Central memory CD8-positive, alpha-beta T cell (primary cell): ENCODE data around the gene BSG.

Source experiments
- ATAC-seq: fragments of 150-1000 bp; cut with Tn5 transposase; replicated peaks from 2 replicates; pipeline ENCODE4 v1.10.0; 2022; ENCODE audit warnings: mild to moderate bottlenecking, moderate FRiP score, moderate number of reproducible peaks; ENCODE audit not compliant: poor library complexity, severe bottlenecking; ENCODE audit errors: extremely low read depth
- DNase-seq, 2 donors: peaks; one replicate each; pipeline ENCODE4 v3.0.0; 2021; ENCODE audit warnings: low spot score in 2 of 2
- H3K27ac Mint-ChIP-seq: one replicate; pipeline ENCODE4 v1.8.0; 2022; ENCODE audit warnings: low read depth, mild to moderate bottlenecking, moderate library complexity, mixed read lengths
- H3K27me3 Mint-ChIP-seq: one replicate; pipeline ENCODE4 v1.8.0; 2022; ENCODE audit warnings: mixed read lengths
- H3K36me3 Mint-ChIP-seq: one replicate; pipeline ENCODE4 v1.8.0; 2022; ENCODE audit warnings: mild to moderate bottlenecking, moderate library complexity, mixed read lengths; ENCODE audit not compliant: insufficient read depth
- H3K4me1 Mint-ChIP-seq: one replicate; pipeline ENCODE4 v1.8.0; 2022; ENCODE audit warnings: mixed read lengths
- H3K4me3 Mint-ChIP-seq: one replicate; pipeline ENCODE4 v1.8.0; 2022; ENCODE audit warnings: mild to moderate bottlenecking, moderate library complexity, mixed read lengths
- H3K9me3 Mint-ChIP-seq: one replicate; pipeline ENCODE4 v1.8.0; 2022; ENCODE audit warnings: mixed read lengths

BSG gene

DNA sequence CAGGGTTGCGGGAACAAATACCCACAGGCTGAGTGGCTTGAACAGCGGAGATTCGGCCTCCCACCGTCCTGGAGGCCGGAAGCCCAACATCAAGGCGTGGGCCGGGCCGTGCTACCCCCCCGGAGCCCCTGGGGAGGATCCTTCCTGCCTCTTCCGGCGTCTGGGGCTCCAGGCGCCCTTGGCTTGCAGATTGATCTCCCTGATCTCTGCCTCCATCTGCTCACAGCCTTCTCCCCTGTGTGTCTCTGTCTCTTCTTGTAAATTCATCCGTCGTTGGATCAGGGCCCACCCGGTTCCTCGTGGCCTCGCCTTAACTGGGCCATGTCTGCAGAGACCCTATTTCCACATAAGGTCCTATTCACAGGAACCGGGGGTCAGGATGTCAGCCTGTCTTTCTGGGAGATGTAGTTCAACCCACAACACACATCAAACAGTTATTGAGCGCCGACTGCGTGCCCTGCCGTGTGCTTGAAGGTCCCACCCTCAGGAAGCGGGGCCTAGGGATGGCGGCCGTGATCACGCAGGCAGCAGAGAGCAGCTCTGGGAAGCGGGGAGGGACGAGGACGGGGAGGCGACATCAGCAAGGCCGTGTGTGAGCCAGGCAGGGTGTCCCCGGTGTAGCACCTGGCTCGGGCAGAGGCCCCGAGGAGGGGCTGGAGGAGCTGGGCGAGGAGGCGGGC lies 38.5 kb downstream of the BSG start:
- H3K27me3 Mint-ChIP-seq: no peaks in the 10 kb centered on the region

GRCh38 chr19:611481-611868 lies 39.1 kb downstream of the BSG start:
- no peaks in the 10 kb centered on the region for H3K9me3 Mint-ChIP-seq
- peaks cover 10% of the 10 kb centered on the region for H3K36me3 Mint-ChIP-seq
- ATAC-seq (peak; percentile 71), DNase-seq (no peak)
- peak overlapping the region; percentile 81 for H3K4me3 Mint-ChIP-seq
- peak overlapping the region; percentile 83 for H3K27ac Mint-ChIP-seq
- H3K4me1 Mint-ChIP-seq: peaks cover 17% of the 10 kb centered on the region
- H3K27me3 Mint-ChIP-seq: no peaks in the 10 kb centered on the region

More for the DNA sequence above, 38.5 kb downstream of the BSG start:
- Mint-ChIP-seq H3K4me3 (peak overlapping the region; percentile 81), H3K4me1 (peaks cover 17% of the 10 kb centered on the region), H3K27ac (peak overlapping the region; percentile 83), H3K36me3 (peaks cover 10% of the 10 kb centered on the region), H3K9me3 (no peaks in the 10 kb centered on the region)
- ATAC-seq (peak; percentile 64), DNase-seq (peak in 1 of 2 donors; percentile 43)

DNA sequence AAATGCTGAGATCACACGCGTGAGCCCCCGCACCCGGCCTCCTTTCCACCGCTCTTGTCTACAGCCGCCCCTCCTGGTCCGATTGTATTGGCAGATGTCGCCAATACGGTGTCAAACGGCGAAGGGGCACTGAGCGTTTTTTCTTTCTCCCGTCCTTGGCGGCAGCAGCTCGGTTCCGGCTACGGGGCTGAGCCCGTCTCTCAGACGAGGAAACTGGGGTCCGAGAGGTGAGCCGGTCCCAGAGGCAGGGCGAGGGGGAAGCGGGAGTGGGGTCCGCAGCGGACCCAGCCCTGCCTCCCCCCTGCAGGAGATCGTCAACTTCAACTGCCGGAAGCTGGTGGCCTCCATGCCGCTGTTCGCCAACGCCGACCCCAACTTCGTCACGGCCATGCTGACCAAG lies 40.5 kb downstream of the BSG start:
- Mint-ChIP-seq H3K4me3 (no peak overlapping the region), H3K27ac (no peak overlapping the region), H3K36me3 (peaks cover 14% of the 10 kb centered on the region), H3K27me3 (no peaks in the 10 kb centered on the region), H3K9me3 (no peaks in the 10 kb centered on the region), H3K4me1 (peaks cover 17% of the 10 kb centered on the region)
- ATAC-seq (no peak), DNase-seq (no peak)

GRCh38 chr19:613732-614567 lies 41.6 kb downstream of the BSG start:
- H3K4me3 Mint-ChIP-seq: peak overlapping the region; percentile 19

GRCh38 chr19:615619-616018 lies 43.2 kb downstream of the BSG start:
- Mint-ChIP-seq H3K4me1 (peaks cover 11% of the 10 kb centered on the region), H3K4me3 (peak overlapping the region; percentile 34)

More at GRCh38 chr19:613732-614567, 41.6 kb downstream of the BSG start:
- no peaks in the 10 kb centered on the region for H3K27me3 Mint-ChIP-seq
- H3K9me3 Mint-ChIP-seq: no peaks in the 10 kb centered on the region
- H3K27ac Mint-ChIP-seq: no peak overlapping the region
- no peak for DNase-seq
- peaks cover 21% of the 10 kb centered on the region for H3K36me3 Mint-ChIP-seq
- peaks cover 17% of the 10 kb centered on the region for H3K4me1 Mint-ChIP-seq
- ATAC-seq: no peak

GRCh38 chr19:616062-616700 lies 43.8 kb downstream of the BSG start:
- DNase-seq (no peak), ATAC-seq (no peak)
- H3K4me1 Mint-ChIP-seq: peaks cover 6% of the 10 kb centered on the region
- H3K36me3 Mint-ChIP-seq: peaks cover 21% of the 10 kb centered on the region
- H3K4me3 Mint-ChIP-seq: no peak overlapping the region
- H3K27ac Mint-ChIP-seq: no peak overlapping the region
- H3K27me3 Mint-ChIP-seq: no peaks in the 10 kb centered on the region
- no peaks in the 10 kb centered on the region for H3K9me3 Mint-ChIP-seq

More at GRCh38 chr19:615619-616018, 43.2 kb downstream of the BSG start:
- Mint-ChIP-seq H3K27ac (no peak overlapping the region), H3K36me3 (peaks cover 24% of the 10 kb centered on the region), H3K9me3 (no peaks in the 10 kb centered on the region), H3K27me3 (no peaks in the 10 kb centered on the region)
- ATAC-seq (no peak), DNase-seq (no peak)

- Mint-ChIP-seq H3K27me3 (no peaks in the 10 kb centered on the region), H3K4me3 (no peak overlapping the region), H3K27ac (no peak overlapping the region), H3K36me3 (peaks cover 24% of the 10 kb centered on the region), H3K4me1 (no peaks in the 10 kb centered on the region), H3K9me3 (no peaks in the 10 kb centered on the region)
- DNase-seq (no peak), ATAC-seq (no peak)
These were observed 44.5 kb downstream of the BSG start for GRCh38 chr19:616747-617526.

GRCh38 chr19:617551-618246 lies 45.3 kb downstream of the BSG start:
- H3K4me1 Mint-ChIP-seq: no peaks in the 10 kb centered on the region
- H3K27me3 Mint-ChIP-seq: no peaks in the 10 kb centered on the region
- ATAC-seq (no peak), DNase-seq (no peak)
- no peak overlapping the region for H3K27ac Mint-ChIP-seq
- peaks cover 23% of the 10 kb centered on the region for H3K36me3 Mint-ChIP-seq
- H3K4me3 Mint-ChIP-seq: no peak overlapping the region
- H3K9me3 Mint-ChIP-seq: no peaks in the 10 kb centered on the region

- ATAC-seq (no peak), DNase-seq (no peak)
- Mint-ChIP-seq H3K27ac (no peak overlapping the region), H3K4me3 (no peak overlapping the region), H3K9me3 (no peaks in the 10 kb centered on the region), H3K36me3 (peaks cover 23% of the 10 kb centered on the region), H3K27me3 (no peaks in the 10 kb centered on the region), H3K4me1 (no peaks in the 10 kb centered on the region)
These were observed 45.8 kb downstream of the BSG start for GRCh38 chr19:618247-618619.

GRCh38 chr19:618674-619285 lies 46.4 kb downstream of the BSG start:
- DNase-seq (no peak), ATAC-seq (no peak)
- H3K27me3 Mint-ChIP-seq: no peaks in the 10 kb centered on the region
- no peaks in the 10 kb centered on the region for H3K9me3 Mint-ChIP-seq
- no peak overlapping the region for H3K4me3 Mint-ChIP-seq
- H3K36me3 Mint-ChIP-seq: peaks cover 23% of the 10 kb centered on the region
- no peak overlapping the region for H3K27ac Mint-ChIP-seq
- H3K4me1 Mint-ChIP-seq: no peaks in the 10 kb centered on the region

DNA sequence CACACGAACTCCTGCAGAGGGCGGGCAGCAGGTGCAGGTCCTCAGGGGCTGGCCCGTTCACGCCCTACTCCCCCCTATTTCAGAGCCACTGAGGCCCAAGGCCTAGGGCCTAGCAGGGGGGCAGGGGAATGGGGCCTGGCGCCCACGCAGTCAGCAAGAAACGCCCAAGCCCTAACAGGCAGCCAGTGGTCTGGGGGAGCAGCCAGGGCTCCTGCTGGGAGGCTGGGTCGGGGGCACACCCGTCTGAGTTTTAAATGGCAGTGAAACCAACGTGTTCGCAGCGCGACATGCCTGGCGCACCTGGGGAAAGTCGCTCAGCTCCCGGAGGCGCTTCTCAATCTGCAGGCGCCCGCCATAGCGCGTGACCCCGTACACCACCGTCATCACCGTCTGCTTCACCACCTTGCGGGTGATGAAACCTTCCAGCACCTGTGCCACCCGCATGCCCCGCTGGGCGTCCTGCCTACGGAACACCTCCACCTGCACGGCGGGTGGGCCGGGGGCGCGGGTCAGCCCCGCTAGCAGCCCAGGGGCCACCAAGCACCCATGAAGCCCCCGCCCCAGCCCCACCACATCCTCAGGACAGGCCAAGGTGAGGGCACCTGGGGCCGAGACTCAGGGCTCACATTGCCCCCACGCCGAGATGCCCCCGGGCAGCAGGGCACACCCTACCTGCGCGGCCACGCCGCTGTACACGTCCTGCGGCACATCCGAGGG lies 47.0 kb downstream of the BSG start:
- Mint-ChIP-seq H3K9me3 (no peaks in the 10 kb centered on the region), H3K4me3 (no peak overlapping the region), H3K27ac (no peak overlapping the region), H3K4me1 (no peaks in the 10 kb centered on the region), H3K36me3 (peaks cover 23% of the 10 kb centered on the region), H3K27me3 (no peaks in the 10 kb centered on the region)
- ATAC-seq (no peak), DNase-seq (no peak)
